Measurements from ENCODE around the gene RPS21.
"Not testable (repeated sequence)": the region's sequence is repeated elsewhere in the genome, so short reads cannot be mapped to it uniquely, and the experiment has no call there.

Gene RPS21

GRCh38 chr20:62365814-62366369 is 21.0 kb upstream of the RPS21 start:
- DNase-seq (ENCODE audit: low read depth) = no peak

GRCh38 chr20:62366370-62367135 is 20.4 kb upstream of the RPS21 start:
- DNase-seq (ENCODE audit: low read depth) = no peak

GRCh38 chr20:62367136-62367632 is 19.7 kb upstream of the RPS21 start, which contains the start of gene LAMA5:
Gene LAMA5 (minus strand): TSS chr20:62367312. CDS start chr20:62367245, 67 bp downstream.
- DNase-seq (ENCODE audit: low read depth) = no peak

GRCh38 chr20:62367633-62368391 is 19.1 kb upstream of the RPS21 start:
- DNase-seq (ENCODE audit: low read depth) = no peak

GRCh38 chr20:62368392-62368975 is 18.4 kb upstream of the RPS21 start:
- DNase-seq (ENCODE audit: low read depth) = no peak

GRCh38 chr20:62368976-62369814 is 17.7 kb upstream of the RPS21 start:
- DNase-seq (ENCODE audit: low read depth) = no peak

GRCh38 chr20:62369815-62370114 is 17.1 kb upstream of the RPS21 start:
- DNase-seq (ENCODE audit: low read depth) = no peak

- DNase-seq (ENCODE audit: low read depth) = no peak
Measured at GRCh38 chr20:62370115-62370806, 16.6 kb upstream of the RPS21 start.

GRCh38 chr20:62370807-62371587 is 15.9 kb upstream of the RPS21 start:
- no peak for DNase-seq (ENCODE audit: low read depth)

GRCh38 chr20:62371588-62372041 is 15.3 kb upstream of the RPS21 start:
- no peak for DNase-seq (ENCODE audit: low read depth)

GRCh38 chr20:62372042-62372993 is 14.6 kb upstream of the RPS21 start:
- no peak for DNase-seq (ENCODE audit: low read depth)

- DNase-seq (ENCODE audit: low read depth) = not testable (repeated sequence)
Measured at GRCh38 chr20:62373631-62374179, 13.2 kb upstream of the RPS21 start.

GRCh38 chr20:62374331-62375152 is 12.4 kb upstream of the RPS21 start:
- DNase-seq (ENCODE audit: low read depth) = no peak

- DNase-seq (ENCODE audit: low read depth) = no peak
Measured at GRCh38 chr20:62376112-62377063, 10.5 kb upstream of the RPS21 start.

GRCh38 chr20:62377064-62377461 is 9.8 kb upstream of the RPS21 start:
- no peak for DNase-seq (ENCODE audit: low read depth)

- no peak for DNase-seq (ENCODE audit: low read depth)
Measured at GRCh38 chr20:62377615-62378178, 9.2 kb upstream of the RPS21 start.
